K562 (cell line): Measurements from ENCODE around the gene MFSD12. TPM values are rescaled to one million over a fixed set of nuclear protein-coding genes. Genes with fewer than 3 reads are reported as not detected.

Source experiments
- ASH1L ChIP-seq: fragments of 450-650 bp; IDR thresholded peaks from 2 replicates; pipeline ENCODE4 v1.6.1; 2018; ENCODE audit warnings: borderline replicate concordance, mild to moderate bottlenecking, low read depth; ENCODE audit not compliant: partially characterized antibody
- ATF1 ChIP-seq, 2 experiments: fragments of 450-650 bp in 1 of 2; IDR thresholded peaks; 2 replicates each; pipeline ENCODE4 v1.6.1; 2016; ENCODE audit warnings: missing compliant biosample characterization in 1 of 2, missing genetic modification characterization in 1 of 2
- CTBP1 ChIP-seq: fragments of 450-650 bp; IDR thresholded peaks from 2 replicates; pipeline ENCODE4 v1.6.1; 2016; ENCODE audit warnings: borderline replicate concordance
- DACH1 ChIP-seq: fragments of 450-650 bp; IDR thresholded peaks from 2 replicates; pipeline ENCODE4 v1.6.1; 2018; ENCODE audit not compliant: partially characterized antibody
- HNRNPL ChIP-seq: fragments of 200-400 bp; formaldehyde crosslinking; IDR thresholded peaks from 2 replicates; pipeline ENCODE4 v1.6.1; 2017; ENCODE audit warnings: low read depth, mild to moderate bottlenecking, low read length
- KAT8 ChIP-seq: fragments of 450-650 bp; IDR thresholded peaks from 2 replicates; pipeline ENCODE4 v1.6.1; 2016; ENCODE audit warnings: low read depth, mild to moderate bottlenecking
- MYC ChIP-seq, 2 experiments: fragments of 250-450 bp in 1 of 2; sonication (Bioruptor Pico) in 1 of 2; IDR thresholded peaks; 2 replicates each; pipeline versions ENCODE4 v1.5.1 to v1.6.1; 2012 to 2021; ENCODE audit warnings: low read depth in 2 of 2, borderline replicate concordance in 1 of 2, improper control_type of control experiment in 1 of 2, low read length in 1 of 2, mild to moderate bottlenecking in 1 of 2, moderate library complexity in 1 of 2
- NFIC ChIP-seq: fragments of 450-650 bp; IDR thresholded peaks from 2 replicates; pipeline ENCODE4 v1.6.1; 2017; ENCODE audit warnings: mild to moderate bottlenecking, inconsistent platforms
- NR2C2 ChIP-seq, 2 experiments: fragments of 200-800 bp in 1 of 2; sonication (Bioruptor generic) in 1 of 2; sonication (generic) in 1 of 2; formaldehyde crosslinking in 1 of 2; IDR thresholded peaks; 2 replicates each; pipeline versions ENCODE4 v1.6.1 to v1.8.0; 2016 to 2022; ENCODE audit warnings: mild to moderate bottlenecking in 1 of 2, missing compliant biosample characterization in 1 of 2, missing genetic modification characterization in 1 of 2, missing genetic modification reagents in 1 of 2
- RBM25 ChIP-seq: fragments of 200-400 bp; formaldehyde crosslinking; IDR thresholded peaks from 2 replicates; pipeline ENCODE4 v1.6.1; 2018; ENCODE audit warnings: low read length, low read depth, moderate library complexity; ENCODE audit not compliant: severe bottlenecking
- RHOXF2B ChIP-seq: fragments of 250-450 bp; sonication (Bioruptor Pico); conservative IDR thresholded peaks from 2 replicates; pipeline ENCODE4 v1.5.1; 2021
- SIN3B ChIP-seq: fragments of 450-650 bp; IDR thresholded peaks from 2 replicates; pipeline ENCODE4 v1.6.1; 2017; ENCODE audit warnings: low read depth, mild to moderate bottlenecking, moderate library complexity
- SNIP1 ChIP-seq: fragments of 450-650 bp; IDR thresholded peaks from 2 replicates; pipeline ENCODE4 v1.7.1; 2017; ENCODE audit warnings: low read depth, mild to moderate bottlenecking
- polyA plus RNA-seq, 8 experiments: library from polyadenylated mRNA; depleted of rRNA in 4 of 8; stranded (reverse) in 5 of 8; unstranded in 3 of 8; fragments of >200 nt; fragmentation: Nextera tagmentation in 2 of 8; fragmentation: Illumina TruSeq in 1 of 8; extraction: Ambion mirVana in 2 of 8; extraction: Trizol in 1 of 8; gene quantifications; 2 replicates each; pipeline versions ENCODE4 v1.2.1 to v1.2.3, GENCODE V29; 2011 to 2014; ENCODE audit warnings: inconsistent platforms in 1 of 8, missing spikeins in 1 of 8
- total RNA-seq, 7 experiments: library from RNA; depleted of rRNA in 6 of 7; stranded (reverse); fragments of >200 nt in 6 of 7; fragmentation: Illumina TruSeq in 2 of 7; extraction: Trizol in 2 of 7; gene quantifications; 2 replicates each; pipeline versions ENCODE4 v1.2.1 to v1.2.3, GENCODE V29; 2011 to 2021; ENCODE audit warnings: low replicate concordance in 1 of 7
- TF ChIP-seq, protein P1 (sequence below): sonication (generic); formaldehyde crosslinking; IDR thresholded peaks from 2 replicates; pipeline ENCODE4 v1.8.0; 2022; ENCODE audit warnings: mild to moderate bottlenecking, missing genetic modification reagents
- TF ChIP-seq, protein P2 (sequence below): sonication (generic); formaldehyde crosslinking; IDR thresholded peaks from 2 replicates; pipeline ENCODE4 v1.8.0; 2022; ENCODE audit warnings: missing genetic modification reagents, mild to moderate bottlenecking, moderate library complexity, borderline replicate concordance
- TF ChIP-seq, protein P3 (sequence below): sonication (generic); formaldehyde crosslinking; IDR thresholded peaks from 2 replicates; pipeline ENCODE4 v1.9.0; 2022; ENCODE audit warnings: mild to moderate bottlenecking, missing genetic modification reagents
- TF ChIP-seq, protein P4 (sequence below): fragments of 250-450 bp; sonication (Bioruptor Pico); IDR thresholded peaks from 2 replicates; pipeline ENCODE4 v1.4.0; 2020
- TF ChIP-seq, protein P5 (sequence below), 2 experiments: fragments of 450-650 bp in 1 of 2; IDR thresholded peaks; 2 replicates each; pipeline ENCODE4 v1.6.1; 2011 to 2017; ENCODE audit warnings: low read depth in 2 of 2, antibody characterized with exemption in 1 of 2, borderline replicate concordance in 1 of 2, low read length in 1 of 2, mild to moderate bottlenecking in 1 of 2, mixed read lengths in 1 of 2; ENCODE audit not compliant: control insufficient read depth in 1 of 2

The MFSD12 gene
- total and polyA plus RNA-seq, 9 of the 15 experiments (the other 6 are each of a cell fraction or from before 2014, with no cell fraction given) = 0.69 to 112 (median 31.8) TPM

DNA sequence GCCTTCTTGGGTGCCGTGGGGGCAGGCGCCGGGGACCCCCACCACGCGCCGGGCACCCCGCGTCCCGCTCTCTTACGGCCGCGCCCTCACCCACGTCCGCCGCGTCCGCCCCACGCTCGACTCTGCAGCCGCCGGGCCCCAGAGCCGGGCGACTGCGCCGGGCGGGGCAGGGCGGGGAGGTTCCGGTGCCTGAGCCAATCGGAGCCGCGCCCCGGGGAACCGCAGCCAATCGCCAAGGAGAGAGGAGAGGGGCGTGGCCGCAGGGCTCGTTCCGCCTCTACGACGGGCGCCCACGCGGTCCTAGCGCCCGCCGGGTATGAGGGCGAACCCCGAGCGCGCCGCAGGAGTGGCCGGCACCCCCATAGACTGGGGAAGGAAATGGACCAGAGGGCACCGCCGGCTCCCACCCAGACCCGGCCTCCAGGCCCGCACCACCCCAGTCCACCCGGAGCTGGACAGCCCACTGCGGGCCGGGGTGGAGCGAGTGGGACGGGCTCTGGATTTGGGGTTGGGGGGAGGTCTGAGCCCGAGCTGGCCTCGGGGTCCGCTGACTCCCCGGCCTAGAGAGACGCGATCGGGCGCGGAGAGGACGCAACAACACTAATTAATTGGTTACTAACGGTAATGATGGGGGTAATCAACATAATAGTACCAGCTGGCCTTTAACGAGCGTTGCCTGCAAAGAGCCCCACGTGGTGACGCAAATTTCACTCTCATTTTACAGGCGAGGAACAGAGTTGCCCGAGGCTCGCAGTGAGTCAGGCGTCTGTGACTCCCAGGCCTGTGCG is at the start of gene MFSD12 (continued):
- TF ChIP-seq, protein P1, sequence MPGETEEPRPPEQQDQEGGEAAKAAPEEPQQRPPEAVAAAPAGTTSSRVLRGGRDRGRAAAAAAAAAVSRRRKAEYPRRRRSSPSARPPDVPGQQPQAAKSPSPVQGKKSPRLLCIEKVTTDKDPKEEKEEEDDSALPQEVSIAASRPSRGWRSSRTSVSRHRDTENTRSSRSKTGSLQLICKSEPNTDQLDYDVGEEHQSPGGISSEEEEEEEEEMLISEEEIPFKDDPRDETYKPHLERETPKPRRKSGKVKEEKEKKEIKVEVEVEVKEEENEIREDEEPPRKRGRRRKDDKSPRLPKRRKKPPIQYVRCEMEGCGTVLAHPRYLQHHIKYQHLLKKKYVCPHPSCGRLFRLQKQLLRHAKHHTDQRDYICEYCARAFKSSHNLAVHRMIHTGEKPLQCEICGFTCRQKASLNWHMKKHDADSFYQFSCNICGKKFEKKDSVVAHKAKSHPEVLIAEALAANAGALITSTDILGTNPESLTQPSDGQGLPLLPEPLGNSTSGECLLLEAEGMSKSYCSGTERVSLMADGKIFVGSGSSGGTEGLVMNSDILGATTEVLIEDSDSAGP (CRISPR knock-in tag) = peak; percentile 86
- TF ChIP-seq KAT8 (no peak), MYC (IDR thresholded peaks at IDR 0.05; ENCODE audit: low read depth, low read length) (peak; percentile 71), MYC (CRISPR knock-in tag; IDR thresholded peaks at IDR 0.05; ENCODE audit: borderline replicate concordance, low read depth) (no peak; the same call in none of the 2 replicates), RBM25 (peak; percentile 100), ASH1L (peak; percentile 71), DACH1 (peak; percentile 62), SIN3B (peak; percentile 35), NFIC (no peak), NR2C2 (CRISPR knock-in tag; IDR thresholded peaks at IDR 0.05) (peak; percentile 21; the same call in 1 of the 2 replicates), NR2C2 (tag; IDR thresholded peaks at IDR 0.05) (no peak), HNRNPL (peak; percentile 45; the same call in 1 of the 2 replicates), ATF1 (CRISPR knock-in tag; IDR thresholded peaks at IDR 0.05) (peak; percentile 52; the same call in 1 of the 2 replicates), ATF1 (tag; IDR thresholded peaks at IDR 0.05) (peak; percentile 86), SNIP1 (no peak), RHOXF2B (CRISPR knock-in tag) (no peak), CTBP1 (peak; percentile 72)
- TF ChIP-seq, protein P2, sequence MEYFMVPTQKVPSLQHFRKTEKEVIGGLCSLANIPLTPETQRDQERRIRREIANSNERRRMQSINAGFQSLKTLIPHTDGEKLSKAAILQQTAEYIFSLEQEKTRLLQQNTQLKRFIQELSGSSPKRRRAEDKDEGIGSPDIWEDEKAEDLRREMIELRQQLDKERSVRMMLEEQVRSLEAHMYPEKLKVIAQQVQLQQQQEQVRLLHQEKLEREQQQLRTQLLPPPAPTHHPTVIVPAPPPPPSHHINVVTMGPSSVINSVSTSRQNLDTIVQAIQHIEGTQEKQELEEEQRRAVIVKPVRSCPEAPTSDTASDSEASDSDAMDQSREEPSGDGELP (CRISPR knock-in tag) = peak; percentile 85
- TF ChIP-seq, protein P3, sequence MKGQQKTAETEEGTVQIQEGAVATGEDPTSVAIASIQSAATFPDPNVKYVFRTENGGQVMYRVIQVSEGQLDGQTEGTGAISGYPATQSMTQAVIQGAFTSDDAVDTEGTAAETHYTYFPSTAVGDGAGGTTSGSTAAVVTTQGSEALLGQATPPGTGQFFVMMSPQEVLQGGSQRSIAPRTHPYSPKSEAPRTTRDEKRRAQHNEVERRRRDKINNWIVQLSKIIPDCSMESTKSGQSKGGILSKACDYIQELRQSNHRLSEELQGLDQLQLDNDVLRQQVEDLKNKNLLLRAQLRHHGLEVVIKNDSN (CRISPR knock-in tag) = peak; percentile 84
- TF ChIP-seq, protein P4, sequence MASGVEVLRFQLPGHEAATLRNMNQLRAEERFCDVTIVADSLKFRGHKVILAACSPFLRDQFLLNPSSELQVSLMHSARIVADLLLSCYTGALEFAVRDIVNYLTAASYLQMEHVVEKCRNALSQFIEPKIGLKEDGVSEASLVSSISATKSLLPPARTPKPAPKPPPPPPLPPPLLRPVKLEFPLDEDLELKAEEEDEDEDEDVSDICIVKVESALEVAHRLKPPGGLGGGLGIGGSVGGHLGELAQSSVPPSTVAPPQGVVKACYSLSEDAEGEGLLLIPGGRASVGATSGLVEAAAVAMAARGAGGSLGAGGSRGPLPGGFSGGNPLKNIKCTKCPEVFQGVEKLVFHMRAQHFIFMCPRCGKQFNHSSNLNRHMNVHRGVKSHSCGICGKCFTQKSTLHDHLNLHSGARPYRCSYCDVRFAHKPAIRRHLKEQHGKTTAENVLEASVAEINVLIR (CRISPR knock-in tag) = peak; percentile 53; the same call in 1 of the 2 replicates
- TF ChIP-seq, protein P5, sequence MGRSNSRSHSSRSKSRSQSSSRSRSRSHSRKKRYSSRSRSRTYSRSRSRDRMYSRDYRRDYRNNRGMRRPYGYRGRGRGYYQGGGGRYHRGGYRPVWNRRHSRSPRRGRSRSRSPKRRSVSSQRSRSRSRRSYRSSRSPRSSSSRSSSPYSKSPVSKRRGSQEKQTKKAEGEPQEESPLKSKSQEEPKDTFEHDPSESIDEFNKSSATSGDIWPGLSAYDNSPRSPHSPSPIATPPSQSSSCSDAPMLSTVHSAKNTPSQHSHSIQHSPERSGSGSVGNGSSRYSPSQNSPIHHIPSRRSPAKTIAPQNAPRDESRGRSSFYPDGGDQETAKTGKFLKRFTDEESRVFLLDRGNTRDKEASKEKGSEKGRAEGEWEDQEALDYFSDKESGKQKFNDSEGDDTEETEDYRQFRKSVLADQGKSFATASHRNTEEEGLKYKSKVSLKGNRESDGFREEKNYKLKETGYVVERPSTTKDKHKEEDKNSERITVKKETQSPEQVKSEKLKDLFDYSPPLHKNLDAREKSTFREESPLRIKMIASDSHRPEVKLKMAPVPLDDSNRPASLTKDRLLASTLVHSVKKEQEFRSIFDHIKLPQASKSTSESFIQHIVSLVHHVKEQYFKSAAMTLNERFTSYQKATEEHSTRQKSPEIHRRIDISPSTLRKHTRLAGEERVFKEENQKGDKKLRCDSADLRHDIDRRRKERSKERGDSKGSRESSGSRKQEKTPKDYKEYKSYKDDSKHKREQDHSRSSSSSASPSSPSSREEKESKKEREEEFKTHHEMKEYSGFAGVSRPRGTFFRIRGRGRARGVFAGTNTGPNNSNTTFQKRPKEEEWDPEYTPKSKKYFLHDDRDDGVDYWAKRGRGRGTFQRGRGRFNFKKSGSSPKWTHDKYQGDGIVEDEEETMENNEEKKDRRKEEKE (IDR thresholded peaks at IDR 0.05; ENCODE audit: borderline replicate concordance in 1 of 2, control insufficient read depth in 1 of 2, low read depth in 2 of 2, low read length in 1 of 2) = no peak
